Stimulated activated naive B cell treated with anti-CD40 and anti-IgM and Interleukin-4, amounts not matched to agents 10 μg/mL and 1 μg/mL and 100 μg/mL, for 72 hours (primary cell): ENCODE measurements around the gene MRPS5.
"Not testable (repeated sequence)": the region's sequence is repeated elsewhere in the genome, so short reads cannot be mapped to it uniquely, and the experiment has no call there.

Source experiments
- ATAC-seq, 2 donors: fragments of 150-1000 bp; cut with Tn5 transposase; replicated peaks; 2 replicates each; pipeline ENCODE4 v1.10.0; 2021; ENCODE audit warnings: moderate library complexity in 1 of 2
- DNase-seq: peaks from one replicate; pipeline ENCODE4 v3.0.0; 2021
- H3K27ac Mint-ChIP-seq: one replicate; pipeline ENCODE4 v1.8.0; 2022; ENCODE audit warnings: mild to moderate bottlenecking, mixed read lengths
- H3K27me3 Mint-ChIP-seq, 2 donors: one replicate each; pipeline ENCODE4 v1.8.0; 2022; ENCODE audit warnings: mixed read lengths in 2 of 2
- H3K36me3 Mint-ChIP-seq, 2 donors: one replicate each; pipeline ENCODE4 v1.8.0; 2022; ENCODE audit warnings: mixed read lengths in 2 of 2, mild to moderate bottlenecking in 1 of 2
- H3K4me1 Mint-ChIP-seq, 2 donors: one replicate each; pipeline ENCODE4 v1.8.0; 2022; ENCODE audit warnings: mixed read lengths in 2 of 2, mild to moderate bottlenecking in 1 of 2
- H3K4me3 Mint-ChIP-seq, 2 donors: one replicate each; pipeline ENCODE4 v1.8.0; 2022; ENCODE audit warnings: mild to moderate bottlenecking in 2 of 2, mixed read lengths in 2 of 2, moderate library complexity in 1 of 2
- H3K9me3 Mint-ChIP-seq, 2 donors: one replicate each; pipeline ENCODE4 v1.8.0; 2022; ENCODE audit warnings: mixed read lengths in 2 of 2, mild to moderate bottlenecking in 1 of 2

MRPS5 gene

DNA sequence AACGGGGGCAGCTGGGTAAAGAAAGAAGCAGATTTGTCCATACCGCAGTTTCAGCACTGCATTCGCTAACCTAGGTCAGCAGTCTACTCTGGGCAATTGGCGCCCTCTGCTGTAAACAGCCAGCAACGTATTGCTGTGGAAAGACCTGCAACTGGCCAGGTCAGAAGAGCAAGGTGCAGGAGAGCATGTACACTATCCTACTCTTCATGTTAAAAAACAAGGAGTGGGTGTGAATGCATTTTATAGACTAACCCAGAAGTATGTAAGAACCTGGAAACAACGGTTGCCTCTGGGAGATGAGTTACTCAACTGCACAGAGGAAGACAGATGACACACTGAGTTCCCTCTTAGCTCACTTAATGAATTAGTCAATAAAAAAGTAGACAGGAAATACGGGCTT lies 6.2 kb downstream of the MRPS5 start:
- H3K27ac Mint-ChIP-seq, result no peak overlapping the region
- no peaks in the 10 kb centered on the region for H3K9me3 Mint-ChIP-seq
- peaks cover 27 to 36% of the 10 kb centered on the region in 2 donors for H3K36me3 Mint-ChIP-seq
- DNase-seq, result peak; percentile 45
- H3K27me3 Mint-ChIP-seq, result no peaks in the 10 kb centered on the region
- H3K4me3 Mint-ChIP-seq, result no peak overlapping the region
- peaks cover 22 to 26% of the 10 kb centered on the region in 2 donors for H3K4me1 Mint-ChIP-seq
- peak; percentile 98 to 99 for ATAC-seq

DNA sequence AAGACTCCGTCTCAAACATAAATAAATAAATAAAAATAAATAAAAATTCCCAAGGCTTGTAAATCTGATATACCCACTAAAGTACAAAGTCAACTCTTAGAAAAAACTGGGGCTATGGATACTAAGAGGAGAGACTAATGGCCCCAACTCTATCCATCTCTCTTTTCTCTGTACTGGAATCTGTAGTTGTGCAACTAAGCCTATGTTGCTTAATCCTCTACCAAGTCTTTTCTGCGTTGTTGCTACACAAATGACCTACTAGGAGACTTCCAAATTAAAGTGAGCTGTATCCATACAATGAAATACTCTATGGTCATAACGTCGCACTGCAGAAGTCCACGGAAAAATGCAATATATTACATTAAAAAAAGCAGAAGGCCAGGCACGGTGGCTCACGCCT lies 8.1 kb downstream of the MRPS5 start:
- no peak for ATAC-seq
- Mint-ChIP-seq H3K4me1 (peaks cover 11 to 13% of the 10 kb centered on the region in 2 donors), H3K9me3 (no peaks in the 10 kb centered on the region), H3K27me3 (no peaks in the 10 kb centered on the region), H3K27ac (no peak overlapping the region), H3K36me3 (peaks cover 33 to 40% of the 10 kb centered on the region in 2 donors), H3K4me3 (no peak overlapping the region)
- DNase-seq, result no peak

- Mint-ChIP-seq H3K36me3 (peaks cover 40 to 48% of the 10 kb centered on the region in 2 donors), H3K4me1 (peaks cover 1 to 7% of the 10 kb centered on the region in 2 donors), H3K9me3 (no peaks in the 10 kb centered on the region), H3K27me3 (no peaks in the 10 kb centered on the region), H3K4me3 (no peak overlapping the region), H3K27ac (no peak overlapping the region)
- no peak for ATAC-seq
- DNase-seq, result no peak
Measured at GRCh38 chr2:95110395-95110794, 11.2 kb downstream of the MRPS5 start.

DNA sequence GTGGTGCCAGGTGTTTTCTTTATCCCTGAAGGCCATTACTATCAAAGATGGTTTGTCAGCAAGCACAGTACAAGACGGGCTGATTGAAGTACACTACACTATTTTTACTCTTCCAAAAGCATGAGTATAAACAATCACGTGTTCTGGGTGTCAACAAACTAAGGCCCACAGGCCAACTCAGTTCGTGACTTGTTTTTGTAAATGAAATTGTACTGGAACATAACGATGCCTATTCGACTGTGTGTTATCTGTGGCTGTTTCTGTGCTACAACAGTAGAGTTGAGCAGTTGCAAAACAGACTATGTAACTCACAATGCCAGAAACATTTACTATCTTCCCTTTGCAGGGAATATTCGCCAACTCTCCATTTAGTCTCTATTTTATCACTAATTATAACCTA lies 12.3 kb downstream of the MRPS5 start:
- Mint-ChIP-seq H3K27me3 (no peaks in the 10 kb centered on the region), H3K4me1 (peaks cover 0 to 7% of the 10 kb centered on the region in 2 donors), H3K9me3 (no peaks in the 10 kb centered on the region), H3K36me3 (peaks cover 42 to 48% of the 10 kb centered on the region in 2 donors), H3K4me3 (no peak overlapping the region), H3K27ac (no peak overlapping the region)
- no peak for ATAC-seq
- no peak for DNase-seq

- Mint-ChIP-seq H3K36me3 (peaks cover 48 to 54% of the 10 kb centered on the region in 2 donors), H3K27me3 (no peaks in the 10 kb centered on the region), H3K4me3 (no peak overlapping the region), H3K4me1 (peaks cover 0 to 7% of the 10 kb centered on the region in 2 donors), H3K27ac (no peak overlapping the region), H3K9me3 (no peaks in the 10 kb centered on the region)
- DNase-seq, result no peak
- no peak for ATAC-seq
Measured at GRCh38 chr2:95106081-95106480, 15.5 kb downstream of the MRPS5 start.

DNA sequence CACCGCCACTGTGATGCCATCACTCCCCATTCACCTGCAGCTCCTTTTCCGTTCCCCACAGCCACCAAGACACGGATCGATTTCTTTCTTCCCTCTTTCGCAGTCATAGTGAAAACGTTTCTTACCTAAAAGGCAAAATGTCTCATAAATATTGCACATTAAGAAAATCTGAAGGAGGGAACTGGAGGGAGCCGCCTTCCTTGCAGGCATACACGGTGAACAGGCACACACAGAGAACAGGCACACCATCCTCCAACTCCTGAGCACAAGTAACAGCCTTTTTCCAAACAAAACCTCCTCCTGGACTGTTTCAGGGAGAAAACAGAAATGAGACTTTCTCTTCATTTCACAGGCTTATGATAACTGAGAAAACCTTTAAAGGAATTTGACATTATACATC lies 17.0 kb downstream of the MRPS5 start:
- ATAC-seq (no peak), DNase-seq (no peak)
- no peak overlapping the region for H3K4me3 Mint-ChIP-seq
- peaks cover 4% of the 10 kb centered on the region in 2 donors for H3K4me1 Mint-ChIP-seq
- peaks cover 49 to 56% of the 10 kb centered on the region in 2 donors for H3K36me3 Mint-ChIP-seq
- H3K27me3 Mint-ChIP-seq, result no peaks in the 10 kb centered on the region
- no peak overlapping the region for H3K27ac Mint-ChIP-seq
- H3K9me3 Mint-ChIP-seq, result no peaks in the 10 kb centered on the region

DNA sequence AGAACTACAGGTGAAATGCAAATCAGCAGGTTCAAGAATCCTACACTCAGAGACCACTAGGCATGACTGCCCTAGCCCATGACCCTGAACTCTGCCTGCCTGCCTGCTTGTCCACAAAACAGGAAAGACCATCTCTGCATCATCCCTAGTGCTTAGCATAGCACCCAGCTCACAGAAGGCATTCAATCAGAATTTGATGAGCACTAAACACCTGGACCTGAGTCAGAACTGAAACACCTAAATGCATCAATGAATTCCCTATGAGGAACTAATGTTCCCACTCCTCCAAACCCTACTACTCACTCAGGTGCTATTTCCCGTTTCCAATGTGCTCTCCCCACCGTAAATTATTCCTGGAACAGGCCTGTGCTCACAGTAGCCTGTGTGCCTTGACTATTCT lies 21.7 kb downstream of the MRPS5 start:
- Mint-ChIP-seq H3K27ac (peak overlapping the region; percentile 43), H3K27me3 (no peaks in the 10 kb centered on the region), H3K36me3 (peaks cover 63 to 69% of the 10 kb centered on the region in 2 donors), H3K4me1 (peaks cover 15 to 18% of the 10 kb centered on the region in 2 donors), H3K9me3 (peaks cover 0 to 3% of the 10 kb centered on the region in 2 donors), H3K4me3 (no peak overlapping the region)
- ATAC-seq, result peak in 1 of 2 donors; percentile 23
- DNase-seq, result no peak

GRCh38 chr2:95098273-95098672 lies 23.3 kb downstream of the MRPS5 start:
- ATAC-seq, H3K4me3 Mint-ChIP-seq, H3K27ac Mint-ChIP-seq, H3K27me3 Mint-ChIP-seq, H3K9me3 Mint-ChIP-seq, DNase-seq: not testable (repeated sequence)
- Mint-ChIP-seq H3K36me3 (peaks cover 69 to 76% of the 10 kb centered on the region in 2 donors), H3K4me1 (peaks cover 15 to 18% of the 10 kb centered on the region in 2 donors)

DNA sequence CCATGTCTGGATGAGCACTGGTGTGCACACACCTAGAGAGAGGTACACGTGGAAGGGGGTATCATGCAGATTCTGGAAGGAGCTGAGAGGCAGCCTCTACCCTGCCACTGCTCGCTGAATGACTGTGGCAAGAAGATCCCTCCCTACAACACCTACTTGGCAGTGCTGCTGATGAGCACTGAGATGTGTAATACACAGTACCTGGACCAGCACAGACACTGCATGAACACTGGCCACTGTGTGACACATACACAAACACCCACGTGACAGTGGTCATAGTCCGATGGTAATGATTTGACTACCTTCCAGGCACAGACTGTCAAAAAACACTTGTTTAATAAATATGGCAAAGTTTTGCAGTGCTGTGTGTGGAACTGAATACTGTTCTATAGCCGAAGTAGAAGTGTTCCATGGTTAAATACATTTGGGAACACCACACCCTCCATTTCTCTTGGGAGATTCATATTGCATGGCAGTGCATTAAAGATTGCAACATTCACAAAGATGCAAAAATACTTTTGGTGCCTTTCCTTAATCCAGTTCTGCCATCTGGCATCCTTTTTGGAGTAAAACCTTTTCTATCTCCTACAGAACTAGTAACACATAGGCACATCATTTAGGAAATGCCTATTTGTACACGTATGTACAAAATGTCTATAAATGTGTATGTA lies 29.6 kb downstream of the MRPS5 start:
- H3K9me3 Mint-ChIP-seq, result no peaks in the 10 kb centered on the region
- peaks cover 11 to 14% of the 10 kb centered on the region in 2 donors for H3K4me1 Mint-ChIP-seq
- H3K4me3 Mint-ChIP-seq, result no peak overlapping the region
- peaks cover 58 to 84% of the 10 kb centered on the region in 2 donors for H3K36me3 Mint-ChIP-seq
- H3K27me3 Mint-ChIP-seq, result no peaks in the 10 kb centered on the region
- ATAC-seq (no peak), DNase-seq (no peak)
- H3K27ac Mint-ChIP-seq, result no peak overlapping the region

- Mint-ChIP-seq H3K27me3 (no peaks in the 10 kb centered on the region), H3K4me3 (no peak overlapping the region), H3K9me3 (peaks cover 3% of the 10 kb centered on the region in 2 donors), H3K36me3 (peaks cover 47 to 62% of the 10 kb centered on the region in 2 donors), H3K27ac (no peak overlapping the region), H3K4me1 (no peaks in the 10 kb centered on the region)
- DNase-seq, result no peak
- no peak for ATAC-seq
Measured at GRCh38 chr2:95087379-95087778, 34.2 kb downstream of the MRPS5 start.

DNA sequence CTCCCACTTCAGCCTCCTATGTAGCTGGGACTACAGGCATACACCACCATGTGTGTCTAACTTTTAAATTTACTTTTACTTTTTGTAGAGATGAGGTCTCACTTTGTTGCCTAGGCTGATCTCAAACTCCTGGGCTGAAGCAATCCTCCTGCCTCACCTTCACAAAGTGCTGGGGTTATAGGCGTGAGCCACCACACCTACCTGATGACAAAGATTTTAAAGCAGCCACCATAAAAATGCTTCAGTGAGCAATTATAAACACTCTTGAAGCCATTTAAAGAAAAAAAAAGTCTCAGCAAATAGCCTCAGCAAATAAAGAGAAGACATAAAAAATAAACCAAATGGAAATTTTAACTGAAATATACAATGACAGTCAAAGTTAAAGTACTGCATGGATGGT lies 35.6 kb downstream of the MRPS5 start:
- Mint-ChIP-seq H3K4me1 (no peaks in the 10 kb centered on the region), H3K9me3 (peaks cover 3% of the 10 kb centered on the region in 2 donors), H3K4me3 (no peak overlapping the region), H3K27ac (no peak overlapping the region), H3K27me3 (no peaks in the 10 kb centered on the region), H3K36me3 (peaks cover 39 to 49% of the 10 kb centered on the region in 2 donors)
- ATAC-seq (no peak), DNase-seq (no peak)

GRCh38 chr2:95082477-95082876 lies 39.1 kb downstream of the MRPS5 start:
- Mint-ChIP-seq H3K4me3 (no peak overlapping the region), H3K27me3 (peaks cover under 1 to 4% of the 10 kb centered on the region in 2 donors), H3K9me3 (peaks cover 3% of the 10 kb centered on the region in 2 donors), H3K36me3 (peaks cover 26 to 27% of the 10 kb centered on the region in 2 donors), H3K4me1 (peaks cover 0 to 1% of the 10 kb centered on the region in 2 donors), H3K27ac (no peak overlapping the region)
- DNase-seq, result no peak
- no peak for ATAC-seq

DNA sequence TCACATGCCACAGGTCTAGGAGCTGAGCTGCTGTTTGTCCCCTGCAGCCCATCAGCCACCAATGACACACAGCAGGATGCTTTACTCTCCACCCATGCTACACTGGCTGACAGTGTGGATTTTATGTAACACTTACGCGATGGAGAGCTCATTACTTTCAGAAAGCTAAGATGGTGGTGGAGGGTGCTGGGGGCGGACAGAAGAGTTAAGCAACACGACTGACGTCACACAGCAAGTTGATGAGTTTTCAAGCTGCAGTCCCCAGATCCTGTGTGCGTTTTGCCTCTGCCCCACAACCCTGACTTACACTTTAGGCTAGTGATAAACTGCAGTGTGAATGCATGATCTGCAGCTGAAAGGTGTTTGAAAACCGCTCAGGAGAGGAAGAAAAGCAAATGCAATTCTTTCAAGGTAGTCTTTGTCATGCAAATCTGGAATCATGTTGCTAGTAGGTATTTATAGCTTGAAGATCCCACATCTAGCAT lies 42.4 kb downstream of the MRPS5 start:
- Mint-ChIP-seq H3K4me3 (no peak overlapping the region), H3K27me3 (peaks cover 8 to 27% of the 10 kb centered on the region in 2 donors), H3K9me3 (no peaks in the 10 kb centered on the region), H3K4me1 (peaks cover 10 to 30% of the 10 kb centered on the region in 2 donors), H3K27ac (no peak overlapping the region), H3K36me3 (peaks cover 4% of the 10 kb centered on the region in 2 donors)
- ATAC-seq (no peak), DNase-seq (no peak)

- no peak for ATAC-seq
- peaks cover 8 to 27% of the 10 kb centered on the region in 2 donors for H3K27me3 Mint-ChIP-seq
- no peak overlapping the region for H3K4me3 Mint-ChIP-seq
- H3K4me1 Mint-ChIP-seq, result peaks cover 14 to 38% of the 10 kb centered on the region in 2 donors
- no peak overlapping the region for H3K27ac Mint-ChIP-seq
- H3K9me3 Mint-ChIP-seq, result no peaks in the 10 kb centered on the region
- DNase-seq, result no peak
- H3K36me3 Mint-ChIP-seq, result no peaks in the 10 kb centered on the region
Measured at GRCh38 chr2:95077861-95078603, 43.6 kb downstream of the MRPS5 start.

DNA sequence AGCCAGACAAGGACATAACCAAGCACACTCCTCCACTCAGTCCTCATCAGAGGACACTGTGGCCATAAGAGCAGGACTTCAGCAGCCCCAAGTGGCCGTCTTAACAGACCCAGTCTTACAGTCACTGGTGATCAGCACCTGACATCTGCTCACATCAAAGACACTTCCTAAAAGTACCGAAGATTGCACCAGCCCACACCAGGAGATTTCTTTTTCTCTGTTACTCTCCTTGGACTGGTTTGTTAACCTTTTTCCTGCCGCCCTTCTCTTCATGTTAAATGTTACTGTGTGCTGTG lies 44.1 kb downstream of the MRPS5 start:
- ATAC-seq (no peak), DNase-seq (no peak)
- no peaks in the 10 kb centered on the region for H3K36me3 Mint-ChIP-seq
- H3K27me3 Mint-ChIP-seq, result peaks cover 8 to 27% of the 10 kb centered on the region in 2 donors
- peaks cover 14 to 40% of the 10 kb centered on the region in 2 donors for H3K4me1 Mint-ChIP-seq
- peak overlapping the region; percentile 78 to 80 for H3K4me3 Mint-ChIP-seq
- H3K27ac Mint-ChIP-seq, result no peak overlapping the region
- H3K9me3 Mint-ChIP-seq, result no peaks in the 10 kb centered on the region
